Naive thymus-derived CD4-positive, alpha-beta T cell (primary cell): Measurements from ENCODE around the gene PXDN. TPM values are rescaled to one million over a fixed set of nuclear protein-coding genes. Genes with fewer than 3 reads are reported as not detected.
"Not testable (repeated sequence)": the region's sequence is repeated elsewhere in the genome, so short reads cannot be mapped to it uniquely, and the experiment has no call there.

ENCODE experiments used
- ATAC-seq: fragments of 150-1000 bp; cut with Tn5 transposase; 2 replicates; pipeline ENCODE4 v1.10.0; 2021; ENCODE audit warnings: mild to moderate bottlenecking, moderate library complexity
- CTCF ChIA-PET: fragments of 350-600 bp; sonication (Branson Sonifier 250); formaldehyde crosslinking; loops from one replicate; lab custom pipeline; 2021; ENCODE audit warnings: antibody characterized with exemption; lab: Charles Lee
- POLR2A ChIA-PET: fragments of 350-600 bp; sonication (Branson Sonifier 250); formaldehyde crosslinking; loops from one replicate; lab custom pipeline; 2021; ENCODE audit warnings: antibody characterized with exemption, inconsistent platforms; lab: Charles Lee
- DNase-seq, 9 donors: peaks; one replicate each; pipeline versions ENCODE4 v3.0.0 to v3.0.0-alpha.2; 2020 to 2022; ENCODE audit warnings: mixed read lengths in 1 of 9
- H3K27ac ChIP-seq: one replicate; pipeline ENCODE4 v1.7.0; 2013; ENCODE audit warnings: mild to moderate bottlenecking, low read depth, low read length, moderate library complexity
- H3K27me3 ChIP-seq, 2 donors: one replicate each; pipeline ENCODE4 v1.7.0; 2013; ENCODE audit warnings: low read length in 2 of 2, mild to moderate bottlenecking in 2 of 2, moderate library complexity in 2 of 2; ENCODE audit not compliant: control insufficient read depth in 2 of 2, insufficient read depth in 2 of 2
- H3K36me3 ChIP-seq, 3 experiments: 1 replicate in 2 of 3; 2 replicates in 1 of 3; pipeline ENCODE4 v1.7.0; 2013; ENCODE audit warnings: low read length in 3 of 3, mild to moderate bottlenecking in 3 of 3, moderate library complexity in 1 of 3; ENCODE audit not compliant: insufficient read depth in 3 of 3, control insufficient read depth in 2 of 3
- H3K4me1 ChIP-seq, 2 donors: one replicate each; pipeline ENCODE4 v1.7.0; 2013; ENCODE audit warnings: low read length in 2 of 2, mild to moderate bottlenecking in 2 of 2, moderate library complexity in 1 of 2; ENCODE audit not compliant: control insufficient read depth in 2 of 2, insufficient read depth in 2 of 2
- H3K4me3 ChIP-seq: 2 replicates; pipeline ENCODE4 v1.7.0; 2013; ENCODE audit warnings: mild to moderate bottlenecking, low read length
- H3K9me3 ChIP-seq, 3 experiments: 1 replicate in 2 of 3; 2 replicates in 1 of 3; pipeline ENCODE4 v1.7.0; 2013; ENCODE audit warnings: low read length in 3 of 3; ENCODE audit not compliant: control insufficient read depth in 2 of 3
- H3K27ac Mint-ChIP-seq, 9 donors: one replicate each; pipeline ENCODE4 v1.8.0; 2020 to 2022; ENCODE audit warnings: mixed read lengths in 9 of 9, mild to moderate bottlenecking in 8 of 9, moderate library complexity in 5 of 9, inconsistent platforms in 2 of 9
- H3K27me3 Mint-ChIP-seq, 5 donors: one replicate each; pipeline ENCODE4 v1.8.0; 2021 to 2022; ENCODE audit warnings: mixed read lengths in 5 of 5, mild to moderate bottlenecking in 1 of 5
- H3K36me3 Mint-ChIP-seq, 5 donors: one replicate each; pipeline ENCODE4 v1.8.0; 2020 to 2022; ENCODE audit warnings: mixed read lengths in 5 of 5, mild to moderate bottlenecking in 3 of 5, inconsistent platforms in 1 of 5
- H3K4me1 Mint-ChIP-seq, 7 donors: one replicate each; pipeline ENCODE4 v1.8.0; 2020 to 2022; ENCODE audit warnings: mixed read lengths in 7 of 7, mild to moderate bottlenecking in 3 of 7, inconsistent platforms in 1 of 7
- H3K4me3 Mint-ChIP-seq, 10 donors: one replicate each; pipeline ENCODE4 v1.8.0; 2020 to 2022; ENCODE audit warnings: mild to moderate bottlenecking in 10 of 10, mixed read lengths in 10 of 10, moderate library complexity in 6 of 10, inconsistent platforms in 2 of 10
- H3K9me3 Mint-ChIP-seq, 11 donors: one replicate each; pipeline ENCODE4 v1.8.0; 2020 to 2022; ENCODE audit warnings: mixed read lengths in 11 of 11, mild to moderate bottlenecking in 4 of 11, inconsistent platforms in 1 of 11, moderate library complexity in 1 of 11
- intact Hi-C, 2 donors: fragments of 100-400 bp; cut with micrococcal nuclease; formaldehyde crosslinking; loops; one replicate each; pipeline ENCODE4 v1.15.1; 2023
- polyA plus RNA-seq, 2 donors: library from polyadenylated mRNA; unstranded; fragments of 300-500 nt; fragmentation: Illumina TruSeq; gene quantifications; one replicate each; pipeline ENCODE4 v1.2.3, GENCODE V29; 2021
- total RNA-seq, 6 experiments: library from RNA in 5 of 6; stranded (reverse) in 5 of 6; gene quantifications; 1 replicate in 5 of 6; 2 replicates in 1 of 6; pipeline ENCODE4 v1.2.3 and lab custom pipeline; 2021 to 2026

PXDN gene
- total and polyA plus RNA-seq, 7 experiments from 2014 or later, result 0.47 to 3.1 (median 1.00) TPM; not detected in 3

- Histone ChIP-seq H3K27ac (no peak overlapping the region), H3K9me3 (no peaks in the 10 kb centered on the region), H3K36me3 (no peaks in the 10 kb centered on the region), H3K4me1 (no peaks in the 10 kb centered on the region), H3K4me3 (no peak overlapping the region), H3K27me3 (no peaks in the 10 kb centered on the region)
- Mint-ChIP-seq H3K27me3 (peaks cover 0 to 8% (median 0%) of the 10 kb centered on the region in 5 donors), H3K36me3 (no peaks in the 10 kb centered on the region), H3K9me3 (peaks cover 0 to 11% (median 0%) of the 10 kb centered on the region in 11 donors), H3K4me1 (no peaks in the 10 kb centered on the region), H3K4me3 (no peak overlapping the region), H3K27ac (no peak overlapping the region)
- intact Hi-C loops, result no loop called here
- DNase-seq (no peak), ATAC-seq (no peak)
- ChIA-PET CTCF (no interaction called here), POLR2A (no interaction called here)
Observed at GRCh38 chr2:1721706-1722646, 22.3 kb downstream of the PXDN start.

DNA sequence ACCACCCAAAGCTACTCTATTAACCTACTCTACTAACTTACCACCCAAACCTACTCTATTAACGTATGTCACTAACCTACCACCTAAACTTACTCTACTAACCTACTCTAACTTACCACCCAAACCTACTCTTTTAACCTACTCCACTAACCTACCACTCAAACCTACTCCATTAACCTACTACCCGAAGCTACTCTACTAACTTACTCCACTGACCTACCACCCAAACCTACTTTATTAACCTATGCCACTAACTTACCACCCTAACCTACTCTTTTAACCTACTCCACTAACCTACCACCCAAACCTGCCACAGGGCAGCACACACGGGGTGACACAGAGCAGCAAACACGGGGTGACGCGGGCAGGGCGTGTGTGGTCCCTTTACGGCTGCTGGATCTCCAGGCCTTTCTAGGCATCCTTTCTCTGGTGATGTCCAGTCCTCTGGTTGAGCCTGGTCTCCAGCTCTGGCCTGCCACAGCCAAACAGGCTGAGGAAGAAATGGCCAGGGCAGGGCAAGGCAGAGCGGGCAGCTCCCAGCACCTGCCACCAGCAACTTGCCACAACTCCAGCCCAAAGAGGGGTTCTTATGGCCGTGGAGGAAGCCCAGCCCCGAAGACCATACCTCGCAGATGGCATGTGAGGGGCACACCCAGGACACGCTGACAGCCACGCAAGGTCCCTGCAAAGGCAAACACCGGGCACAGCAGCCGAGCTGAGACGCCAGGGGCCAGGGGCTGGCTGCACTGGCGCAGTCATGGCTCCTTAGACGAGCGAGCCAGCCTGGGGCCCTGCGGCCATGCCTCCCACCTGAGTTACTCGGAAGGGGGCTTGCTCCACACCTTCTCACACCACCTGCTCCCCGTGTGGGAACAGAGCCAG lies 25.7 kb downstream of the PXDN start:
- H3K9me3 Mint-ChIP-seq, result peaks cover 0 to 11% (median 0%) of the 10 kb centered on the region in 11 donors
- no peaks in the 10 kb centered on the region for H3K36me3 Mint-ChIP-seq
- DNase-seq, result no peak
- H3K4me3 Mint-ChIP-seq, result no peak overlapping the region
- Histone ChIP-seq H3K27me3 (no peaks in the 10 kb centered on the region), H3K36me3 (no peaks in the 10 kb centered on the region), H3K4me1 (no peaks in the 10 kb centered on the region), H3K9me3 (no peaks in the 10 kb centered on the region), H3K27ac (no peak overlapping the region), H3K4me3 (no peak overlapping the region)
- peak; percentile 12 for ATAC-seq
- H3K4me1 Mint-ChIP-seq, result no peaks in the 10 kb centered on the region
- ChIA-PET CTCF (no interaction called here), POLR2A (no interaction called here)
- peaks cover 0 to 25% (median 8%) of the 10 kb centered on the region in 5 donors for H3K27me3 Mint-ChIP-seq
- intact Hi-C loops, result no loop called here
- H3K27ac Mint-ChIP-seq, result no peak overlapping the region

DNA sequence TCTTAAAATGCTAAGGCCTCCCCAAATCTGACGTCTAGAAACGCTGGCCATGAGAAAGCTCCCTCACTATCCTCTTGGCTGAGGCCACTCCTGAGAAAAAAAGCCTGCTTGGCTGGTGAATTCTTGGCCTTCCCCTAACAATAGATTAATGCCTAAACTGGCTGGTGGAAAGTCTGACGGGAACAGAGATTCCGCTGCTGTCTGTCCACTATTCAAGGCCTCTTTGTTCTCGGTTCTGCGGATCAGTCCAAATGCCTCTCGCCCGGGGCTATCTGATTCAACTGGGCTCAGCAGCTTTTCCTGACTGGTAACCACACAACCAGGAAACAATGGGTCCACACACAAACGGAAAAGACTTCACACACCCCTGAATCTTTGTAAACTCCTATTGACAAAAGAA lies 27.2 kb downstream of the PXDN start:
- Mint-ChIP-seq H3K4me3 (no peak overlapping the region), H3K36me3 (no peaks in the 10 kb centered on the region), H3K27me3 (peaks cover 0 to 30% (median 12%) of the 10 kb centered on the region in 5 donors), H3K27ac (no peak overlapping the region), H3K4me1 (no peaks in the 10 kb centered on the region), H3K9me3 (peaks cover 0 to 11% (median 0%) of the 10 kb centered on the region in 11 donors)
- POLR2A ChIA-PET, result no interaction called here
- Histone ChIP-seq H3K4me1 (no peaks in the 10 kb centered on the region), H3K4me3 (no peak overlapping the region), H3K27ac (no peak overlapping the region), H3K36me3 (no peaks in the 10 kb centered on the region), H3K27me3 (no peaks in the 10 kb centered on the region), H3K9me3 (no peaks in the 10 kb centered on the region)
- ATAC-seq, result no peak
- CTCF ChIA-PET, result interaction anchor here (0.6 kb wide), 1 partner anchor 11 kb away, joined by 5 read pairs; no protein-coding TSS in a partner anchor
- DNase-seq, result no peak
- intact Hi-C loops, result no loop called here

GRCh38 chr2:1716441-1716840 lies 27.9 kb downstream of the PXDN start:
- Mint-ChIP-seq H3K4me3 (no peak overlapping the region), H3K36me3 (no peaks in the 10 kb centered on the region), H3K27ac (no peak overlapping the region), H3K9me3 (peaks cover 0 to 11% (median 0%) of the 10 kb centered on the region in 11 donors), H3K4me1 (no peaks in the 10 kb centered on the region), H3K27me3 (peaks cover 0 to 36% (median 14%) of the 10 kb centered on the region in 5 donors)
- ChIA-PET POLR2A (no interaction called here), CTCF (no interaction called here)
- ATAC-seq (peak; percentile 16), DNase-seq (no peak)
- Histone ChIP-seq H3K4me1 (no peaks in the 10 kb centered on the region), H3K36me3 (no peaks in the 10 kb centered on the region), H3K4me3 (no peak overlapping the region), H3K9me3 (no peaks in the 10 kb centered on the region), H3K27me3 (no peaks in the 10 kb centered on the region), H3K27ac (no peak overlapping the region)
- intact Hi-C loops, result no loop called here

DNA sequence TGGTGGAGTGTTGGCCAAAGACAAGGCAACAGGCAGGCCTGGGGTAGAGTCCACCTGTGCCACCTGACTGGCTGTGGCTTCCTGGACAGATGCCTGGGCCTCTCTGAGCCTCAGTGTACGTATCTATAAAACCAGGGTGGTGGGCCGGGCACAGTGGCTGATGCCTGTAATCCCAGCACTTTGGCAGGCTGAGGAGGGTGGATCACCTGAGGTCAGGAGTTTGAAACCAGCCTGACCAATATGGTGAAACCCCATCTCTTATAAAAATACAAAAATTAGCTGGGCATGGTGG lies 28.4 kb downstream of the PXDN start:
- CTCF ChIA-PET, H3K4me3 Mint-ChIP-seq, H3K27ac ChIP-seq, H3K27ac Mint-ChIP-seq, H3K4me1 ChIP-seq, H3K4me3 ChIP-seq, intact Hi-C loops, POLR2A ChIA-PET, ATAC-seq, H3K9me3 ChIP-seq, H3K36me3 ChIP-seq, H3K27me3 ChIP-seq, H3K4me1 Mint-ChIP-seq, DNase-seq, H3K36me3 Mint-ChIP-seq: not testable (repeated sequence)
- H3K9me3 Mint-ChIP-seq, result peaks cover 0 to 11% (median 0%) of the 10 kb centered on the region in 11 donors
- H3K27me3 Mint-ChIP-seq, result peaks cover 0 to 33% (median 14%) of the 10 kb centered on the region in 5 donors

GRCh38 chr2:1715184-1716013 lies 28.9 kb downstream of the PXDN start:
- no peaks in the 10 kb centered on the region for H3K36me3 ChIP-seq
- H3K4me3 Mint-ChIP-seq, result no peak overlapping the region
- ATAC-seq, result no peak
- no peak overlapping the region for H3K27ac ChIP-seq
- no peaks in the 10 kb centered on the region for H3K4me1 Mint-ChIP-seq
- CTCF ChIA-PET, result no interaction called here
- H3K27me3 ChIP-seq, result no peaks in the 10 kb centered on the region
- POLR2A ChIA-PET, result no interaction called here
- peaks cover 0 to 27% (median 14%) of the 10 kb centered on the region in 5 donors for H3K27me3 Mint-ChIP-seq
- H3K36me3 Mint-ChIP-seq, result no peaks in the 10 kb centered on the region
- no peaks in the 10 kb centered on the region for H3K9me3 ChIP-seq
- no peak overlapping the region for H3K27ac Mint-ChIP-seq
- H3K9me3 Mint-ChIP-seq, result peaks cover 0 to 11% (median 0%) of the 10 kb centered on the region in 11 donors
- intact Hi-C loops, result no loop called here
- no peaks in the 10 kb centered on the region for H3K4me1 ChIP-seq
- H3K4me3 ChIP-seq, result no peak overlapping the region
- no peak for DNase-seq
